Mucosa of descending colon (tissue), 3 donors: Measurements from ENCODE around the gene CBX2. TPM values are rescaled to one million over a fixed set of nuclear protein-coding genes. Genes with fewer than 3 reads are reported as not detected.

ENCODE experiments used
- ATAC-seq: fragments of 200-7000 bp; cut with Tn5 transposase; one replicate; pipeline ENCODE4 v1.9.1; 2020; ENCODE audit warnings: mild to moderate bottlenecking, moderate library complexity
- DNase-seq, 3 donors: peaks; one replicate each; pipeline ENCODE4 v3.0.0-alpha.2; 2020
- H3K36me3 ChIP-seq: fragments of 200-600 bp; one replicate; pipeline ENCODE4 v1.8.0; 2021; ENCODE audit warnings: low read depth, mild to moderate bottlenecking
- H3K4me1 ChIP-seq: fragments of 200-600 bp; one replicate; pipeline ENCODE4 v1.8.0; 2021; ENCODE audit warnings: low read depth, mild to moderate bottlenecking
- H3K4me3 ChIP-seq: fragments of 200-600 bp; one replicate; pipeline ENCODE4 v1.8.0; 2021; ENCODE audit warnings: mild to moderate bottlenecking
- H3K9me3 ChIP-seq: fragments of 200-600 bp; one replicate; pipeline ENCODE4 v1.8.0; 2021; ENCODE audit warnings: mild to moderate bottlenecking
- intact Hi-C, 2 donors: fragments of 100-400 bp; cut with DNase I in 1 of 2; cut with micrococcal nuclease in 1 of 2; formaldehyde crosslinking; loops; one replicate each; pipeline versions ENCODE4 v1.11.0 to v1.11.1; 2022; cut with DNase I, micrococcal nuclease
- total RNA-seq, 3 donors: library from RNA; stranded (reverse); fragmentation: NEBNext Ultra II Directional in 2 of 3; extraction: Animal tissue kit (Norgen Biotek cat#: 25700) in 2 of 3; gene quantifications; one replicate each; pipeline versions ENCODE4 v1.2.1 to v1.2.4, GENCODE V29; 2021 to 2023
- TF ChIP-seq, protein P1 (sequence below): fragments of 200-600 bp; IDR thresholded peaks from one replicate; pipeline ENCODE4 v1.8.0; 2022; ENCODE audit warnings: antibody characterized with exemption, mild to moderate bottlenecking
- donor health status: DM: no; HTN: no; CAD: no; lungs with moderate emphysema.
- donor health status: DM: no; HTN: no; CAD: no.
- donor health status: DM: no; HTN: yes; CAD: no.

CBX2 gene
- total RNA-seq, 3 donors from 2014 or later, result 0.14 to 1.5 (median 0.76) TPM

DNA sequence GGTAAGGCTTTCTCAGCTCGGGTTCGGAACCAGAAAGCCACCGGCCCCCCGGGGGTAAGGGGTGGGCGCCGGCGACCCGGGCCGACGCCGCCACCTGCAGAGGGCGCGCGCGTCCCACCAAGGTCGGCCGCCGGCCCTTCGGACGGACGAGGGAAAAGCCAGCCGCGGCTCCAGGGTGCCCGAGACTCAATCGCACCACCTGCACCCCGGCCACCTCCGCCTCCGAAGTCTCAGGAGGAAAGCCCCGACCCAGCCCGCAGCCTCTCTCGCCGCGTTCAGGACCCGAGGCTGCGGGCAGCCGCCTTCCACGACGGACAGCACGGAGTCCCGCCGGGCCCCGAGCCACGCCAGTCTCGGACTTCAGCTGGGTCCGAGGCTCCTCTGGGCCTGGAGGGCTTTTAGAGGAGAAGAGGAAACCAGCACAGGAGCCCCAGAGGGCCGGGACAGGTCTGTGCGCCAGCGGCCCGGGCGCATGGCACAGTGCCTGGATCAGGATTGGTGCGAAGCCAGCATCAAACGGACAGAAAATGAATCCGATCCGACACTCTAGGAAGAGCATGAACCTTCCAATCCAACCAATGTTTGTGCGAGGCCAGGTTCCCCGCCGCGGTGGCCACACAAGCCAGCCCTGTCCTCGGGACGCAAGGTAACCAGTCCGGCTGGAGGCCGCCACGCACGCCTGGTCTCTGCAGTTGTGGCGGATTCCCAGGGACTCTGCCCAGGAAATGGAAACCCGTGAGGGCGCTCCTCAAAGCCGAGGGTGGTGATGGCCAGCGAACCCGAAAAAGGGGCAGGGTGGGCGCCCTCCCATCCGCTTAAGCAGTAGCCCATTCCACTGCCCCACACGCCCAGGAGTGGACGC is 12.2 kb downstream of the CBX2 start:
- DNase-seq (peak in 2 of 3 donors; percentile 66 to 68), ATAC-seq (peak; percentile 75)
- no peaks in the 10 kb centered on the region for H3K9me3 ChIP-seq
- intact Hi-C loops, result loop anchor here in 1 of 2 donors (5.0 kb wide), 1 partner anchor 202 kb away; no protein-coding TSS in a partner anchor
- no peak overlapping the region for H3K4me3 ChIP-seq
- H3K4me1 ChIP-seq, result peaks cover 13% of the 10 kb centered on the region
- TF ChIP-seq, protein P1, sequence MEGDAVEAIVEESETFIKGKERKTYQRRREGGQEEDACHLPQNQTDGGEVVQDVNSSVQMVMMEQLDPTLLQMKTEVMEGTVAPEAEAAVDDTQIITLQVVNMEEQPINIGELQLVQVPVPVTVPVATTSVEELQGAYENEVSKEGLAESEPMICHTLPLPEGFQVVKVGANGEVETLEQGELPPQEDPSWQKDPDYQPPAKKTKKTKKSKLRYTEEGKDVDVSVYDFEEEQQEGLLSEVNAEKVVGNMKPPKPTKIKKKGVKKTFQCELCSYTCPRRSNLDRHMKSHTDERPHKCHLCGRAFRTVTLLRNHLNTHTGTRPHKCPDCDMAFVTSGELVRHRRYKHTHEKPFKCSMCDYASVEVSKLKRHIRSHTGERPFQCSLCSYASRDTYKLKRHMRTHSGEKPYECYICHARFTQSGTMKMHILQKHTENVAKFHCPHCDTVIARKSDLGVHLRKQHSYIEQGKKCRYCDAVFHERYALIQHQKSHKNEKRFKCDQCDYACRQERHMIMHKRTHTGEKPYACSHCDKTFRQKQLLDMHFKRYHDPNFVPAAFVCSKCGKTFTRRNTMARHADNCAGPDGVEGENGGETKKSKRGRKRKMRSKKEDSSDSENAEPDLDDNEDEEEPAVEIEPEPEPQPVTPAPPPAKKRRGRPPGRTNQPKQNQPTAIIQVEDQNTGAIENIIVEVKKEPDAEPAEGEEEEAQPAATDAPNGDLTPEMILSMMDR, result peak; percentile 68
- no peaks in the 10 kb centered on the region for H3K36me3 ChIP-seq

- TF ChIP-seq, protein P1, result no peak
- ATAC-seq (no peak), DNase-seq (peak in 2 of 3 donors; percentile 28 to 45)
- H3K4me1 ChIP-seq, result peaks cover 15% of the 10 kb centered on the region
- intact Hi-C loops, result loop anchor here in 1 of 2 donors (5.0 kb wide), 1 partner anchor 201 kb away; no protein-coding TSS in a partner anchor
- H3K4me3 ChIP-seq, result no peak overlapping the region
- no peaks in the 10 kb centered on the region for H3K36me3 ChIP-seq
- H3K9me3 ChIP-seq, result no peaks in the 10 kb centered on the region
These were observed 13.1 kb downstream of the CBX2 start for GRCh38 chr17:79790805-79791734.

- DNase-seq, result peak in 1 of 3 donors; percentile 36
- TF ChIP-seq, protein P1, result no peak
- Histone ChIP-seq H3K4me1 (peaks cover 18% of the 10 kb centered on the region), H3K4me3 (no peak overlapping the region), H3K9me3 (no peaks in the 10 kb centered on the region), H3K36me3 (no peaks in the 10 kb centered on the region)
- no peak for ATAC-seq
- intact Hi-C loops, result loop anchor here in 1 of 2 donors (5.0 kb wide), 1 partner anchor 201 kb away; no protein-coding TSS in a partner anchor
These were observed 13.8 kb downstream of the CBX2 start for GRCh38 chr17:79791735-79792161.

- DNase-seq (no peak), ATAC-seq (no peak)
- intact Hi-C loops, result loop anchor here in 1 of 2 donors (5.0 kb wide), 1 partner anchor 200 kb away; no protein-coding TSS in a partner anchor
- Histone ChIP-seq H3K4me3 (no peak overlapping the region), H3K9me3 (no peaks in the 10 kb centered on the region), H3K4me1 (peaks cover 18% of the 10 kb centered on the region), H3K36me3 (peaks cover 3% of the 10 kb centered on the region)
- TF ChIP-seq, protein P1, result no peak
These were observed 14.5 kb downstream of the CBX2 start for GRCh38 chr17:79792341-79792871.
